ENCODE data around the gene GRID1.
"Not testable (repeated sequence)": the region's sequence is repeated elsewhere in the genome, so short reads cannot be mapped to it uniquely, and the experiment has no call there.

The GRID1 gene

DNA sequence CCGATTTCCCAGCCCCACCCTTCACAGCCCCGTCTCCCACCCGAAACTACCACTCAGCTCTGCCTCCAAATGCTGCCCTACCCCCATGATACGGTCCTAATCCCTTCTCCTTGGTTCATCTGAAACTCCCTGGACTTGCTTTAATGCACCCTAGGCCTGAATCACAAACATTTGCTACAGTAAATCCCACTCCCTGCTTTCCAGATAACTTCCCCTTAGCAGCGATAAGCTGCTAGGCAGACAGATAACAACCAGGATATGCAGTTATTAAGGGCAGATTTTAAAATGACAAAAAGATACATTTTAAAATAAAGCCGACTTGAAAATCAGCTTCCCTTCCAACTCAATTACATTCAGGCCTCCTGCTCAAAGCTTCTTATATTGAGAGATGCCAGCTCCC, 514.7 kb downstream of the GRID1 start:
- no peak for DNase-seq

DNA sequence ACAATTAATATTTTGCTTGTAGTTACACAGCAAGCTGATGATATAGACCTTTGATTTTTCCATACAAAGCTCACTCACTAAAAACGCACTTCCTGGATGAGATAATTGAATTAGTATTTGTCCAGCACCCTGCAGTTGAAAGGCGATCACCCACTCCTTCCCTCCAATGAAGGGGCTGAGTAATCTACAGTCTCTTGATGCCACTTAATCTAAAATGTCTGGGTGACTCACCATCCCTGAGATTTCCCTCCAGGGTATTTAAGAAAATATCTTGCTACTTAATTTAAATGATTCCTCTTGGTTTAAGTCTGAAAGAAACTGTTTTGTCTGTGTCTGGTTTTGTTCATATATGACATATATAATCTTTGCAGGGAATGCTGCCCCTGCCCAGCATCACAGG, 515.3 kb downstream of the GRID1 start:
- no peak for DNase-seq

DNA sequence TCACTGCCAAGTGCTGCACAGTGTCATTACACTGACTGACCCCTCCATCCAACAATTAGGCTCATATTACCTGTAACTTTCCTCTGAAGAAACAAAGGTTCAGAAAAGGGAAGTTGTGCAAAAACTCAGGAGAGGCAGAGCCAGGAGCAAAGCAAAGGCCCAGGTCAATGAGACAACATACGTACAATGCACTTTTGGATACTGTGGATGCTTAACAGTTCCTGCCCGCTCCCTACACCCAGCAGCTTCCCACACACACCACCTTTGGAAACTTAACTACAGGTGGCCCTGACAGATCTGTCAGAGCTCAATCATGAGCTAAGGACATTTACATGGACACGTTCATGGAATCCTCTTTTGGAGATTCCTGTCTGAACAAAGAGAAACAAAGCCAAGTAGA, 515.9 kb downstream of the GRID1 start:
- DNase-seq, result no peak

DNA sequence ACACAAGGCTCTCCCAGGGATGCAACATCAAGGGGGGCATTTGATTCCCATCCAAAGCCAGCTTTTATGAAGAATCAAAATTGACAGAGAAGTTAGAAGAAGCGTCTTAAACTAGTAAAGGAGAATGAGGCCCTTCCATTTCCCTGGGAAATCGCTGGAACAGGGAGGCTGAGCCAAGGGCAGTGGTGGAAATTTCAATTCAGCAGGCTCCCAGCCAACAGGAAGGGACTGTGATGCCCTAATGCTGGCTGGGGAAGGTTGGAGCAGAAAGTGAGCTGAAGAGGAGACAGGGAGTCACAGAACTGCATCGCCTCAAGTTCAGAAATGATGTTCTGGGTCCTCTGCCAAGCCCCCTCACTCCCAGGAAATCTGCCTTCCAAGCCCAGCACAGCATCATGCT, 517.3 kb downstream of the GRID1 start:
- no peak for DNase-seq

DNA sequence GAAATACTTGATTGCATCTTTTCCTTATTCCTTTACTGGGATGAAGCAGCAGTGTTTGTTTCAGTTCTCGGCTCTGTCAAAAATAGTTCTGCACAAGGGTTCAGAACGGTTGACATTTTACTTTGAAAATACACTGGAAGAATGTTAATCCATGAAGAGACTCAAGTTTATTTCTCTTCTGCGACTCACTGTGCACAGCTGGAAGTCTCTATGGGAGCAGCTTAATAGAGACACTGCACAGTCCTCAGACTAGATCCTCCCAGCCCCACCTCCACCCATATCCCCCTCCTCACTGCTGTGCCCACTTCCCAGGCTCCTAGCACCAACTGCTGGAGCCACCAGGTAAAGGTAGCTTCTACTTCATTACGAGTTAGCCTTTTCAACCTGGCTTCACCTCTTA, 517.8 kb downstream of the GRID1 start:
- DNase-seq, result no peak

DNA sequence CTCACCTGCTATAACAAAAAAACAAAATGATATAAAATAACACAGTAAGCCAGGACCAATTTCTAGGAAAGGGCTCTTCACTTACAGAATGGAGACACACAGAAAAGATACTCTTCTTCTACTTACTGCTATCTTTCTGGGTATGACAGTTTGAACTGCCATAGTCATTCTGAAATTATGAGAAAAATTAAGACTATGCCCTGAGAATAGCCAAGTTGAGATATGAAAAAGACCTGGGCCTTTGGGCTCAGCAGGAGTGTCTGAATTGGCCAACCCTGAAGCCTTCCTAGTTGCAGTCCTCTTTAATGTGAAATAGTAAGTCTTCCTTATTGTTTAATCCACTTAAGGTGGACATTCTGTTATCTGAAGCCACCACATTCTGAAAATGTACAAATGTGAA, 519.5 kb downstream of the GRID1 start:
- DNase-seq, result peak in 1 of 5 experiments; percentile 31

DNA sequence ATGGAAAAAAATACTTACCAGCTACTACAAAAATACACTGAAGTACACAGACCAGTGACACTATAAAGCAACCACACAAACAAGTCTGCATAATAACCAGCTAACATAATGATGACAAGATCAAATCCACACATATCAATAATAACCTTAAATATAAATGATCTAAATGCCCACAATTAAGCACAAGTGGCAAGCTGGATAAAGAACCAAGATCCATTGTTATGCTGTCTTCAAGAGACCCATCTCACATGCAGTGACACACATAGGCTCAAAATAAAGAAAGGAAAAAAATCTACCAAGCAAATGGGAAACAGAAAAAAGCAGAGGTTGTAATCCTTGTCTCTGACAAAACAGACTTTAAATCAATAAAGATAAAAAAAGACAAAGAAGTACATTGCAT, 527.9 kb downstream of the GRID1 start:
- DNase-seq, result not testable (repeated sequence)

DNA sequence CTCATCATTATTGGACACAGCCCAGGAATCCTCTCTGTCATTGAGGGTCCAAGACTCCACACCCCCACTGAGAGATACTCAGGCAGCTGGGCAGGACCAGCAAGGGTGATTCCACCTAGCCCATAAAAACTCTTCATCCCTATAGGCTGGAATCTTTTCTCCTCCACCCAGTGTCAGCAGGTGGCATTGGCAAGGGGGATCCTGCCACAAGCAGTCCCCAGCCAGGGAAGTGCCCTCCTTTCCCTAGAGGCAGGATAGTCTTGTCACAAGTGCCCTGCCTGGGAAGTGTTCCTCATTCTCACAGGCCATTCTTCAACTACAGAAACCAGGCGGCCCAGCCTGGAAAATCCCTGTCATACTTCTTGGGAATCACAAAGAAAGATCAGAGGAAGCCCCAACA, 533.6 kb downstream of the GRID1 start:
- DNase-seq, result no peak

DNA sequence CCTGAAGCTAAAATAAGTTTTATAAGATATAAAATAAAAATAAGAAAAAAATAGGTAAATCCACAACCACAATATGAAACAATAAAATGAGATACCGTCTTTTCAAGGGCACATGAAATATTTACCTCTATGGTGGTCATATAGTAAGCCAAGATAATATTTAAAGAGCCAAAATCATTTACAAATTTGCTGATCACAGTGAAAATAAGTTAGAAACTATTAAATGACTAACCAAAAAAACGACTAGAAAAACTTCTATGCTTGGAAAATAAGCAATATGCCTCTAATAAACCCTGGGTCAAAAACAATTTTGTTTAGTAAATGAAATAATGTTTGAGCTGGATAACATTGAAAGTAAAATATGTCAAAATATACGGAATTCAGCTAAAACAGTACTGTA, 535.2 kb downstream of the GRID1 start:
- DNase-seq, result no peak

DNA sequence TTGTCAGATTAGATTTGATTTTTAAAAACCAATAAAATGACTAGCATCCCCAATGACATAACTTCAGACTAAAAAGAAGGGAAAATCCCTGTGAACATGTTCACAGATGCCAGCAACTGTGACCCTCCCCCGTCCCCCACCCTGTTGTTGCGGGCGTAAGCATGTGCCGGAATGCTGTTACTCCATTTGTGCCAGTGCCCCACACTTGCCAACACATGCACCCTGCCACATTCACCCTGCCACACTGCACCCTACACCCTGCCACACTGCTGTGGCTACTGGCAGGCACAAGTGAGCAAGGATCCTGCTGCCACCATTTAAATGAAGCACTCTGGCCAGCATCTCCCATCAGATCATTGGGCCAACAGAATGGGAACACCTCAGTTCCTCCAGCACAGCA, 540.2 kb downstream of the GRID1 start:
- DNase-seq, result no peak

DNA sequence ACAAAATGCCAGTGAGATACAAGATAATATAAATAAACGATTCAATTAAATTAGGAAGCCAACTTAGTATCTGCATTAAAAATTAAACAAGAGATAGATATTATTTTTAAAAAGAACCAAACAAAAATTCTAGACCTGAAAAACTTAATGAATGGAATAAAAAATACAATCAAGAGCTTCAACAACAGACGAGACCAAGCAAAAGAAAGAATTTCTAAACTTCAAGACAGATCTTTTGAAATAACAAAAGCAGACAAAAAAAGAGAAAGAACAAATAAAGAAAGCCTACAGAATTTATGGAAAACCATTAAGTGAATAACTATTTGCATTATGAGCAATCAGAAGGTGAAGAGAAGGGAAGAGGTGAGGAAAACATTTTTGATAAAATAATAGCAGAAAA, 555.2 kb downstream of the GRID1 start:
- DNase-seq, result no peak

DNA sequence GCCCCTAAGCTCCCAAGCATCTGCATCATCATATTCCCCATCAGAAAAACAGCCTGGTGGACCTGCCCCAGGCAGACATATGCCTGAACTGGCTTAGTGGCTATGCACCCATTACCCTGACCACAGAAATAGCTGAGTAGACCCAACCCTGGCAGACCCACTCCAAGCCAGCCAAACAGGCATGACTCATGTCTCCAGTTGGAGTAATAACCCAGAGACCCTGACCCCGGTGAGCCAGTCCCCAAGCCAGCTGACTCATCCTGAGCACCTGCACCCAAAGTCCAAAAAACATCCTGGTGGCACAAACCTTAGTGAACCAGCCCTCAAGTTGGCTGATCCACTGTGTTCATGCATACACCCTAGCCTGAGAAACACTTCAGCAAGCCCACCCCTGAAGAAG, 555.9 kb downstream of the GRID1 start:
- no peak for DNase-seq

DNA sequence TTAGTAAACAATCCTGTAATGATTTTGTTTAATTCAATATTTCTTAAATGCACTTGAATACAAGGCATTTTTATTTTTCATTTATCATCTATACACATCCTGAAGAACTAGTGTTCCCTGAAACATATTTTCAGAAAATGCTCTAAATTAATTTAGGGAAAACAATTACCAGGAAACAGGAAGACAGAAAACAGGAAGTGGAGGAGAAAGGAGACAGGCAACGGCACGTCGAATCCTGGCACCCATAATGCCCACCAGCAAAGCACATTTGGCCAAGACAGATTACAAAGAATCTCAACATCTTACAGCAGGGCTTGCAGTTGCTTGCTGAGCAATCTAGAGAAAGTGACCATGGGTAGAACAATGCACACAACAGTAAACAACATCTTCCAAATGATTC, 571.1 kb downstream of the GRID1 start:
- DNase-seq, result no peak

DNA sequence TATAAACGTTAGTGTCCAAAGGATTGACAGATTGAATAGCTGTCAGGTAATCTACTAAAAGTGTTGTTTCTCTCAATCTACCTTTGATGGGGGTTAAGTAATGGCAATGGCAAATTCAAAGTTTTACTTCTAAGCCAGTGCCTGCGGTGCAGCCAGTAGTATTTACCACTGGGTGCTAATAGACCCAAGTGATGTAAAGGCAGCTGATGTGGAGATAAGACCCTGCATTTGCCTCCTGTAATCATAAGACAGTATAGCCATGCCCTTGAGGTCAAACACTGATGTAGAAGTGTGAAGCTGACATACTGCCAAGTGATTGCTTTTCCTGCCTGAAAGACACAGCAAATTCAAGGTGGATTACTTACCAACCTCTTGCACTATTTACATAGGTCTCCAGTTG, 572.0 kb downstream of the GRID1 start:
- DNase-seq, result no peak

DNA sequence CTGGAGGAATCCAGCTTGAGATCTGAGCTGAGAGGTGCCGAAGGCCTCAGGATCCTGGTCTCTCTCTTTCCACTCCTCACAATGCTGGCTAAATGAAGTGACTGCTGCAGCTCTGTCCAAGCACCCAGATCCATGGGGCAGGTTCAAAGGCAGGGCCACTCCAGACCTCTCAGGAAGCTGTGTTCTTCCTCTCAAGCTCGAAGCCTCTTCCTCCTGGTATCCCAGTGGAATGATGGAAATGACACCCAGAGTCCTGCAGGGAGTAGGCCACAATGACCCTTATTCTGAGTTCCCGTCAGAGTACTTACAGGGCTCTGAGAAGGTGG, 574.1 kb downstream of the GRID1 start:
- DNase-seq, result no peak

DNA sequence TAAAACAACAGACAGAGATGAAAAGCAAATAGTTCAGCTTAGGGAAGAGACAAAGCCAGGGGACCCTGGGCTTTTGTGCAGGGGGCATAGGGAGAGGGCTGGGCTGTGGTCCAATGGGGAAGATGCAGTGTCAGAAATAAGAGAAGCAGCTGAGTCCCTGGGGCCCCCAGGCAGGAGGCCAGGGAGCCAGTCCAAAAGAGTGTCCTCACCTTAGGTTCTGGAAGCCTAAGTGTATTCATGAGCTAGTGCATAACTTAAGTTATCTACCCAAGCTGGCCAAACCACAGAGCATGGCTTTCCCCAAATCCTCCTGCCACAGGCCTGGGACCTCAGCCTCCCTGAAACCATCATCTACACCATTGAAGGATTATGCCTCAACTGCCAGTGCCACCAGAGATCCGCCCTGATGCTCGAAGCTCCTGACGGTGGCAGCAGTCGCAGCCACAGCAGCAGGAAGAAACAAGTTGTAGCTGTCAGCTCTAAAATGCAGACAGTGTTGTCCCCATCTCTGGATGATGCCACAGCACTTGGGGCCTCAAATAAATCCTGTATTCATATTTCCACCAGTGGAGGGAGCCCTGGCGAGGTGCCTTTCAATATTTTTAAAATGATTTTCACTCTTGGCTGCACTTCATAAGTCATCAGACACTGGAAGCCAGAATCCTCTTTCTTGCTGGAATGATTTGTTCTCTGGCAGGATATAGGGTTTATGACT, 574.6 kb downstream of the GRID1 start:
- peak in 1 of 5 experiments; percentile 15 for DNase-seq

DNA sequence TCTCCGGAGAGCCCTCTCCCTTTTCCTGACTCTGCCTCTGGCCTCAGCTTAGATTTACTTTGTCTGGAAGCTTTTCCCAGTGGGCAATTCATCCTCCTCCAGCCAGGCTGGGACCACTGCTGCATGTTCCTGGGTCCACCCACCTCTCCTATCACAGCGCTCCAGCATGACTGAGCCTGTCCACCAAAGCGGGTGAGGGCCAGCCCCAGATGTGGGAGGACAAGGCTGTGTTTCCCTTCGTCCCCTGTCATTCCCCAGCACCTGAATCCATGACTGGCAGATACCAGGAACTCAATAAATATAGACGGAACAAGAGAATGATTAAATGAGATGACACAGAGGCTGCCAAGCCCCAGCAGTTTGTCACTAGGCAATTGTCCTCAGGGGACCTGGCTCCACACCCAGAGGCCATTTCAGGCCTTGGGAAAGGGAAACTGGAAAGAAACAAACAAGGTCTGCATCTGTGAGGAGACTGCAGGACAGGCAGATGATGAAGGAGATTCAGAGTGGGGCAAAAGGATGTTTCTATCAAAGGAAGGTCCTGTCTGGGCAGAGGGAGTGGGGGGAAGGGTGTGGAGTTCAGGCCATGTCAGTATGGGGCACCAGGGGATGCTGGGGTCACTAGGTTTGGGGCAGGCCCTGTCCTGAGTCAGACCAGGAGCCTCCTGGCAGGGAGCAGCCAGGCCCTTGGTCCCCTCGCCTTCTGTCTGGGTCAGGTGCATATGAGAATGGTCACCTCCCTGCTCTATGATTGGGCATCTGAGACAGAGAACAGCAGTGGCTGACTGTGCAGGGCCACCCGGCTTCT, 576.4 kb downstream of the GRID1 start:
- no peak for DNase-seq

DNA sequence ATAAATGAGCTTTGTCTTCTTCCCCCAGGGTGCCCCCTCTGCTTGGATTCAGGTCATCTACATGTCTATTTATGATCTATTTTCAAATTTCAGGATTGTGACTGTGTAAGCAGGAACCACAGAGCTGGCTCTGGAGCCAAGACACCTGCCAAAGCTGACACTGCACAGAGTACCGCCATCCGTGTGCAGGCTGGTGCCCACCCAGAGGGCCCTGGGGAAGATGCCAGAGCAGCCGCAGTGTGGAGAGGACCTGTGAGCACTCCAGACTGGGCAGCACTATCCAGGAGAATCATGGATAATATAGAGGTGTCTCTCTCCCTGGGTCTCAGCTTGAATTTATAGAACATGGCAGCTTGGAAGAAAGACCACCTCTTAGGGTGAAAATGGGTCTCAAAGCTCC, 577.5 kb downstream of the GRID1 start:
- DNase-seq, result no peak

DNA sequence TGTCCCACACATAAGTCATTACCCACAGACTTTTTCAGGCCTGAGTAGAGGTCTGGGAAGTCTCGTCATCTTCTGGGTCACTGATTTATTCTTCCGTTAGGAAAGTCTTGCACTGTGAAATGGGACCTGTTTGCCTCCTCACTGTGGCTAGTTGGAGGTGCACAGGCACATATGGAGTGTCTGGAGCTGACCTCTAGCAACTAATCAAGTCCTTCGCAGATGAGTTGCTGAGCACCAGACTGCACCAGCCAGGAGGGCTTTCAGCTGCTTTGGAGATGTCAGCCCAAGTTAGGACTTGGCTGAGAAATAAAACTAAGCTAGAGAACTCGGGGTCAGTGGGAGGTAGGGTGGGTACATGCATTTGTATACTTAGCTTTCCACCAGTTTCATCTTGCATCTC, 578.0 kb downstream of the GRID1 start:
- DNase-seq, result no peak

DNA sequence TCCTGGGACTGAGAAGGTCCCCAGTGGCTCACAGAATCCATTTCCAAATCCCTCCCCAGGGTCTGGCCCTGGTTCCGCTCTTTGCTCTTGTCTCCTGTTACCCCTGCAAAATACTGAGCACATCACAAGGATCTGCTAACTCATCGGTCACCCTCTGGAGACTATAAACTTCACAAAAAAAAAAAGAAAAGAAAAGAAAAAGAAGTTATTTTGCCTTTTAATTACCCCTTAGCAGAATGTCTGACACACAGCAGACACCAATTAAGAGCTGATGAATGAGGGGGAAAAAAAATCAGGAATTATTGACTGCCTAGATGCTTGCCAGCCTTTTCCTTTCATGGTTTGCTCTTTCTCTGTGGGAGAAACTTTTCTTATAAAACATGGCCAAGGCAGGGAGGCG, 578.7 kb downstream of the GRID1 start:
- no peak for DNase-seq

DNA sequence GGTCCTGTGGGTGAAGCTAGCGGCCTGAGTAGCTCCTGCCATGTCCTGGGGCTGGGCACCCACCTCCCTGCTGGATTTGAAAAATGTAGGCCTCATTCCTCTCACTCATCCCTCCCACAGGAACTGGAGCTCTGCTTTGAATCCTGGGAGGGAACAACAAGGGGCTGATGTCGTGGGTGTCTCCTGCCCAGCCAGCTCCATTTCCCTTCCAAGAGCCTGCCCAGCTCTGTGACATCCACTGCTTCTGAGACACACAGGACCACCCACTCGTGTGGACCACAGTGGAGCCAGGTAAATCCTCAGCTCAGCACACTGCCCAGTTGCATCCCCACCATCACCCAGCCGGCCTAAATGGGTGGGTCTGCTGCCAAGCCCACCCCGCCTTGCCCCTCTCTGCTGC, 579.2 kb downstream of the GRID1 start:
- no peak for DNase-seq

DNA sequence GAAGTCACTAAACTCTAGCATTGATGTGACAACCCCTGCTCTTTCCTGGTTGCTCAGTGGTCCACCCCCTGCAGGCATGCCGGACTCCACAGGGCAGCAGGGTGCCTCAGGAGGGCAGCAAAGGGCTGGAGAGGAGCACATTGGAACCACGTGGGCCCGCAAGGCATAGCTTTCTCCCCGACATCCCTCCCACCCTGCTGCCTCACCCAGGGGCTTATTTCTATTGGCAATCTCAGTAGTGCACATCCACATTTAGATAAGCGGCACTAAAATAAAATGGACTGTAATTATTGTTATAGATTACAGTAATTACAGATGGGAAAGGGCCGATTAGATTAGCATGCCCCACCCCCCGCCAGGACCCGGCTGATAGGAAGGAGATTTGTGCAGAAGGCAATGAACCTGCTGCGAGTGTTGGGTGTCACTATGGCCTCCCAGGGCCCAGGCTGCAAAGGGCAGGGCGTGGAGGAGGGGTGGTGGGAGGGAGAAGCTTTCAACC, 580.1 kb downstream of the GRID1 start:
- DNase-seq, result no peak

DNA sequence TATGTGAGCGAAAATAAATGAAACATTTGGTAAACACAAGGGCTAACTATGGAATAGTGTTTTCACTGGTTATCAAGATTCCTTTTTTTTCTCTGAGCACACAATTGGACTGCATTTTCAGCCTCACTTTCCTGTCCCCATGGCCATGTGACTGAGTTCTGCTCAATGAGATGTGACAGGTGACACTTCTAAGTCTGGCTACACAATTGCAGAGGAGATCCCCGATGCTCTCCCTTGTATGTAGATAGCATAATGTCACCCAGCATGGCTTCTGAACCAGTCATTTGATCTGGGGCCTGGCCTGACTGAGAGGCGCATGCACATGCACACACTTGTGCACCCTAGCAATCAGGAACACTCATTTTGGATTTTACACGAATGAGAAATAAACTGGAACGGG, 581.8 kb downstream of the GRID1 start:
- DNase-seq, result no peak

DNA sequence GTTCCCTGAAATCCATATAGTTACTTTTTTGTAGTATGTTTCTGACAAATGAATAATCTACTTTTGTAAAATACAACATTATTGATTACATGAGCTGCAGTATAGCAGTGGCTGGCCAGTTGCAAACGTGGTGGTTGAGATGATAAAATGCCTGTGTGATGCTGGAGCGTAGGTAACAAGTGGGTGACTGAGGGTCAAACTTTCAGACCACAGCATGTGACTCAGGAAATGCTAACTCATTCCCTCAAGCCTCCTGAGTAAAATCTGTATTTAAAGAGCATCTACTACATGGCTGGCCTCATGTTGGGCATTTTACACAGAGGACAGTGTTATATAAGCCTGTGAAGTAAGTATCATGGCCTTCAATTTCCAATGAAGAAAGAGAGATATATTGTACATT, 585.2 kb downstream of the GRID1 start:
- DNase-seq, result no peak

DNA sequence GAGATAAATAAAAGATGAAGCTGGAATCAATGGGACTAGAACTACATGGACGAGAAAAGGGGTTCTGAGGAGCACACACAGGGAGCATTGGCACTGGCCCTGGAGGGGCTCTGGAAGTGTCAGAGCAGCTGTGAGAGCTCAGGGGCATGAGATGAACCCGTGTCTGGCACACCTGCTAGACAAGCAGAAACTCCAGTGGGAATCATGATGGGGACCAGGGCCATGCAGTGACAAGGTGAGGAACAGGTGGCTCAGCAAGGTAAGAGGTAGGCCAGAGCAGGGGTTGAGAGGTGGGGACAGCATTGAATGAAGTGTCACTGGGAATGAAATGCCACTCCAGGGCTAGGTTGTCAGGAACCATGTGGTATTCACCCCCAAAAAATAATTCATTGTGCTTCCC, 588.5 kb downstream of the GRID1 start:
- no peak for DNase-seq

Data from T-helper 2 cell (primary cell).